Measurements from ENCODE around the gene RNU1-3.

RNU1-3 gene

DNA sequence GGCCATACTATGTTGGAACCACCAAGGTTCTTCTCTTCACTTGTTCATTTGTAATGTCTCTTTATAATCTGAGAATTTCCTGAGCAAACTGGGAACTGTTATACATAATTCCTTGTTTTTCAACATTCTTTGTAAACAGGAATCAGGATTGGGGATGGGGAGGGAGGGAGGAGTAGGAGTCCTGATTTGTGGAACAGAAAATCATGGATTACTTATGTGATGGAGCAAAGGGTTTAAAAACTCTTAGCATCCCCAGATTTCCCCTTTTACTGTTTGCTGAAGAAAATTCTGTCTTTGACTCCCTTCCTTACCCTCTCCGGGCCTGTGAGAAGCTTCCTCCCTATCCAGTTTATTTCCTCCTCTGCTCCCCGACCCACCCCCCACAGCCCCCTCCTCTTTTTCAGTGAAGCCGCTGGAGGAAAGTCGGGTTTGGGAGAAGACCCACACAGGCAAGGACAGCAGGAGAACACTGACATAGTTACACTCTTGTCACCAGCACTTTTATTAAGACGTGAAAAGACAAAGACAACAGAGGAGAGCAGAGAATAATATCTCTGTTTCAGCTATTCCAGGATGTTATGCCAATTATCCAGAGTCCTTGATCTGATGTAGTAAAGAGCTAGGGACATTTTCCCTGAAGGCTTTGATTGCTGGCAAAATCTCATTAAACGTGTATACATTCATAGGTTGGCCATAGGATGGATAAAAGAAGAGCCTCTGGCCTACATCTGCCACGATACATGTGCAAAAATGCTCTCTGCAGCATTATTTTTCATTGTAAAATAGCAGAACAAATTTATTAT lies 48.8 kb downstream of the RNU1-3 start:
- no peak for DNase-seq (ENCODE audit: low spot score)

DNA sequence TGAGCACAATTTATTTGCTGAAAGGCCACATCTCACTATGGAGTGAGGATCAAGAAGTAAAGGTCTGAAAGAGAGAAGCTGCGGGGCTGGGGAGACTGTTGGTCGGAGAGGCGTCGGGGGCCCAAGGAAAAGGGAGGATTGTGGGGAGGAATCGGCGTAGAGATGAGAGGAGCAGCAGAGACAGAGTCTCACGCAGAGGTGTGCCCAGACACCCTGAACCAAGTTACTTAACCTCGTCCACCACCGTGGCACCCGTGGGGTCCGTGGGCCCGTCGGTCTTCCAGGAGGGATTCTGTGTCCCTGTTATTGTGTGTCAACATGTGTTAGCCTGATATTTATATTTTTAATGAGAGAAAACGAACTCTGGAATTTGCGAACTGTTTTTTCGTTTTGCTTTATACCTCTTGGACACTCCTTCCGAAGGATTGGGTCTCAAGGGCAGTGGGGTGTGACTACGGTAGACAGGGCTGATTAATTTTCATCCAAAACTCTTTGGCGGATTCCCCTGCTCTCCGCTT lies 49.6 kb downstream of the RNU1-3 start:
- no peak for DNase-seq (ENCODE audit: low spot score)
